ENCODE results near the gene SORCS1.

- TF ChIP-seq BCLAF1 (IDR thresholded peaks at IDR 0.05), result no peak
- TF ChIP-seq ZNF761 (CRISPR knock-in tag; conservative IDR thresholded peaks at IDR 0.05), result no peak
- no peak for TF ChIP-seq POLR2A (IDR thresholded peaks at IDR 0.05; ENCODE audit: insufficient read depth in 1 of 2, low read depth in 2 of 2, low read length in 2 of 2)
- TF ChIP-seq CREB3 (CRISPR knock-in tag; IDR thresholded peaks at IDR 0.05), result no peak
- no peak for TF ChIP-seq ZXDC (CRISPR knock-in tag; IDR thresholded peaks at IDR 0.05)
- TF ChIP-seq SIN3A (IDR thresholded peaks at IDR 0.05; ENCODE audit: borderline replicate concordance, low read depth, low read length), result no peak
- no peak for TF ChIP-seq ZNF83 (CRISPR knock-in tag; IDR thresholded peaks at IDR 0.05; ENCODE audit: borderline replicate concordance)
Measured at GRCh38 chr10:106877574-106877973, 286.9 kb downstream of the SORCS1 start.

Data from HepG2 (cell line).